HUES6 (cell line): ENCODE data around the gene ZNF471.

Source experiments
- H3K27ac ChIP-seq: 2 replicates; pipeline ENCODE4 v1.7.0; 2013; ENCODE audit warnings: low read depth, mild to moderate bottlenecking, low read length, inconsistent platforms
- H3K27me3 ChIP-seq: 2 replicates; pipeline ENCODE4 v1.6.1; 2013; ENCODE audit warnings: low read length; ENCODE audit not compliant: control insufficient read depth, insufficient read depth
- H3K36me3 ChIP-seq: 2 replicates; pipeline ENCODE4 v1.6.1; 2013; ENCODE audit warnings: low read length; ENCODE audit not compliant: control insufficient read depth, insufficient read depth
- H3K4me1 ChIP-seq: 2 replicates; pipeline ENCODE4 v1.6.1; 2013; ENCODE audit warnings: low read length; ENCODE audit not compliant: control insufficient read depth, insufficient read depth
- H3K4me3 ChIP-seq: 2 replicates; pipeline ENCODE4 v1.5.1; 2013; ENCODE audit warnings: low read depth, low read length
- H3K9ac ChIP-seq: one replicate; pipeline ENCODE4 v1.6.1; 2013; ENCODE audit warnings: mild to moderate bottlenecking, low read length
- H3K9me3 ChIP-seq: 2 replicates; pipeline ENCODE4 v1.6.1; 2013; ENCODE audit warnings: low read depth, low read length; ENCODE audit not compliant: control insufficient read depth, insufficient read depth

The ZNF471 gene

GRCh38 chr19:56507446-56508289, at the start of gene ZNF471:
Gene ZNF471, plus strand, starts transcription at chr19:56507855. Its CDS starts 3,717 bp downstream, at chr19:56511572.
- Histone ChIP-seq H3K9me3 (peaks cover 27% of the 10 kb centered on the region; the same call in 1 of the 2 replicates), H3K27me3 (peaks cover 3% of the 10 kb centered on the region; the same call in 1 of the 2 replicates), H3K36me3 (no peaks in the 10 kb centered on the region), H3K4me1 (no peaks in the 10 kb centered on the region), H3K27ac (peak within 1 kb of the TSS; percentile 86), H3K4me3 (peak within 1 kb of the TSS; percentile 90), H3K9ac (peak within 1 kb of the TSS; percentile 86)

- Histone ChIP-seq H3K27ac (no peak overlapping the region), H3K4me3 (no peak overlapping the region), H3K9me3 (peaks cover 38% of the 10 kb centered on the region), H3K27me3 (no peaks in the 10 kb centered on the region), H3K36me3 (peaks cover 17% of the 10 kb centered on the region; the same call in 1 of the 2 replicates), H3K9ac (no peak overlapping the region), H3K4me1 (no peaks in the 10 kb centered on the region)
Measured at GRCh38 chr19:56474308-56474707, 33.3 kb upstream of the ZNF471 start.

GRCh38 chr19:56476093-56476492, 31.6 kb upstream of the ZNF471 start:
- H3K4me1 ChIP-seq: no peaks in the 10 kb centered on the region
- H3K4me3 ChIP-seq: peak overlapping the region; percentile 78; the same call in 1 of the 2 replicates
- peaks cover 11% of the 10 kb centered on the region; the same call in 1 of the 2 replicates for H3K36me3 ChIP-seq
- H3K27ac ChIP-seq: no peak overlapping the region
- H3K27me3 ChIP-seq: no peaks in the 10 kb centered on the region
- H3K9me3 ChIP-seq: peaks cover 29% of the 10 kb centered on the region; the same call in 1 of the 2 replicates
- no peak overlapping the region for H3K9ac ChIP-seq

- Histone ChIP-seq H3K9me3 (peaks cover 30% of the 10 kb centered on the region; the same call in 1 of the 2 replicates), H3K27ac (peak within 1 kb of the TSS; percentile 31; the same call in 1 of the 2 replicates), H3K4me1 (no peaks in the 10 kb centered on the region), H3K36me3 (peaks cover 5% of the 10 kb centered on the region; the same call in 1 of the 2 replicates), H3K4me3 (peak within 1 kb of the TSS; percentile 78), H3K27me3 (no peaks in the 10 kb centered on the region), H3K9ac (peak within 1 kb of the TSS; percentile 42)
Measured at GRCh38 chr19:56476651-56477428, 30.8 kb upstream of the ZNF471 start, which contains the start of gene ZNF667. Gene ZNF667, minus strand, starts transcription at chr19:56477345. Its CDS starts 14,975 bp downstream, at chr19:56462370.

GRCh38 chr19:56477429-56478338, 30.0 kb upstream of the ZNF471 start:
- Histone ChIP-seq H3K4me1 (no peaks in the 10 kb centered on the region), H3K9ac (peak overlapping the region; percentile 42), H3K27me3 (no peaks in the 10 kb centered on the region), H3K4me3 (peak overlapping the region; percentile 78), H3K36me3 (no peaks in the 10 kb centered on the region; the same call in 1 of the 2 replicates), H3K27ac (peak overlapping the region; percentile 31; the same call in 1 of the 2 replicates), H3K9me3 (peaks cover 30% of the 10 kb centered on the region; the same call in 1 of the 2 replicates)

- H3K9me3 ChIP-seq: peaks cover 41% of the 10 kb centered on the region
- H3K36me3 ChIP-seq: peaks cover 6% of the 10 kb centered on the region; the same call in 1 of the 2 replicates
- no peaks in the 10 kb centered on the region for H3K27me3 ChIP-seq
- peak overlapping the region; percentile 20; the same call in 1 of the 2 replicates for H3K4me3 ChIP-seq
- peak overlapping the region; percentile 75; the same call in 1 of the 2 replicates for H3K27ac ChIP-seq
- H3K9ac ChIP-seq: no peak overlapping the region
- peaks cover 8% of the 10 kb centered on the region; the same call in 1 of the 2 replicates for H3K4me1 ChIP-seq
Measured at GRCh38 chr19:56491399-56491798, 16.3 kb upstream of the ZNF471 start.

GRCh38 chr19:56504581-56504980, 3.1 kb upstream of the ZNF471 start:
- H3K4me1 ChIP-seq: no peaks in the 10 kb centered on the region
- no peak overlapping the region for H3K27ac ChIP-seq
- no peak overlapping the region for H3K4me3 ChIP-seq
- H3K9me3 ChIP-seq: peaks cover 20% of the 10 kb centered on the region; the same call in 1 of the 2 replicates
- no peaks in the 10 kb centered on the region for H3K36me3 ChIP-seq
- H3K27me3 ChIP-seq: peaks cover 3% of the 10 kb centered on the region; the same call in 1 of the 2 replicates
- no peak overlapping the region for H3K9ac ChIP-seq

- Histone ChIP-seq H3K36me3 (no peaks in the 10 kb centered on the region), H3K9ac (peak overlapping the region; percentile 86), H3K4me3 (peak overlapping the region; percentile 90), H3K27ac (no peak overlapping the region), H3K4me1 (no peaks in the 10 kb centered on the region), H3K9me3 (peaks cover 28% of the 10 kb centered on the region; the same call in 1 of the 2 replicates), H3K27me3 (peaks cover 3% of the 10 kb centered on the region; the same call in 1 of the 2 replicates)
Measured at GRCh38 chr19:56508290-56508778, 679 bp downstream of the ZNF471 start.

- Histone ChIP-seq H3K9ac (no peak overlapping the region), H3K9me3 (peaks cover 90% of the 10 kb centered on the region), H3K27ac (no peak overlapping the region), H3K4me3 (no peak overlapping the region), H3K4me1 (no peaks in the 10 kb centered on the region), H3K27me3 (no peaks in the 10 kb centered on the region), H3K36me3 (no peaks in the 10 kb centered on the region; the same call in 1 of the 2 replicates)
Measured at GRCh38 chr19:56525214-56525860, 17.7 kb downstream of the ZNF471 start.
